Astrocyte of the spinal cord (primary cell): ENCODE measurements around the gene ELMOD1.

Experiments used
- DNase-seq: peaks from one replicate; pipeline ENCODE4 v3.0.0; 2011; ENCODE audit warnings: low read depth, low spot score
- H3K4me3 ChIP-seq: 2 replicates; pipeline ENCODE4 v1.5.1; 2011; ENCODE audit warnings: low read depth, mild to moderate bottlenecking, low read length, moderate library complexity
- in situ Hi-C: cut with HindIII; loops from 2 replicates; pipeline ENCODE4 v1.10.0; 2017; ENCODE audit warnings: low sequenced_read_pairs
- TF ChIP-seq, protein P1 (sequence below): IDR thresholded peaks from 2 replicates; pipeline ENCODE4 v1.5.1; 2012; ENCODE audit warnings: low read depth, mild to moderate bottlenecking, low read length, inconsistent platforms

The ELMOD1 gene

DNA sequence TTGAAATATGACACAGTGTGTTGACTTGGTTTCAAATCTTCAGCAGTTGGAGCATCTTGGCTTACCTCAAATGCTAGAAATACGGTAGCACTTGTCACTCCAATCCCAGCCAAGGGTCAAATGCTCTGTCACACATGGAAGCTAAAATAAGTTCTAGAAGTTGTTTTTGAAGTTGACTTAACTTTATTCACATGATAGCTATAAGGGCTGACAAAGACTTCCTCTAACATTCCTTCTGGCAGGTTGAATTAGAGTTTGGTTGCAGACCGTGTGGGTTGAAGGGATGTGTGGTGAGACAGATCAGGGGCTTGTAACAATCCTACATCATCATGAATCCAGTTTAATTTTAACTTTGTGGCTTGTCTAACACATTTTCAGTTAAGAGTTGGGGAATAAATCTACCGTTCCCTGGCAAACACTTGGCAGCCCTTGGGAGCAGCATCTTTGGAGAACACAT lies 116.3 kb downstream of the ELMOD1 start:
- in situ Hi-C loops, result no loop called here

DNA sequence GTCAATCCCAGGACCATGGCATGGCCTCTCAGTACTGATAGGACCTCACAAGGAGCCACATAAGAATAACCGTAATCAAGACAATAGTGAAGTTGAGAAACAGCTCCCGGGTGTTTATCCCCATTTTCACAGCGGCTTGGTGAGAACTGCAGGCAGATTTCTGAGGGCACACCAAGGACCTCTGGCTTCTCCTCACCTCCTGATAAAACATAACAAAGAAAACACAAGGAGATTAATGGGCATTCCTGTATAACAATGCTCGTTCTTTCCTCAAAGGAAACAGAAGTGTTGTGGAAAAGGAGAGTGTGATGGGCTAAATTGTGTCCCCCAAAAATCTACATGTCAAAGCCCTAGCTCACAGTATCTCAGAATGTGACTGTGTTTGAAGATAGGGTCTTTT lies 116.9 kb downstream of the ELMOD1 start:
- TF ChIP-seq, protein P1, sequence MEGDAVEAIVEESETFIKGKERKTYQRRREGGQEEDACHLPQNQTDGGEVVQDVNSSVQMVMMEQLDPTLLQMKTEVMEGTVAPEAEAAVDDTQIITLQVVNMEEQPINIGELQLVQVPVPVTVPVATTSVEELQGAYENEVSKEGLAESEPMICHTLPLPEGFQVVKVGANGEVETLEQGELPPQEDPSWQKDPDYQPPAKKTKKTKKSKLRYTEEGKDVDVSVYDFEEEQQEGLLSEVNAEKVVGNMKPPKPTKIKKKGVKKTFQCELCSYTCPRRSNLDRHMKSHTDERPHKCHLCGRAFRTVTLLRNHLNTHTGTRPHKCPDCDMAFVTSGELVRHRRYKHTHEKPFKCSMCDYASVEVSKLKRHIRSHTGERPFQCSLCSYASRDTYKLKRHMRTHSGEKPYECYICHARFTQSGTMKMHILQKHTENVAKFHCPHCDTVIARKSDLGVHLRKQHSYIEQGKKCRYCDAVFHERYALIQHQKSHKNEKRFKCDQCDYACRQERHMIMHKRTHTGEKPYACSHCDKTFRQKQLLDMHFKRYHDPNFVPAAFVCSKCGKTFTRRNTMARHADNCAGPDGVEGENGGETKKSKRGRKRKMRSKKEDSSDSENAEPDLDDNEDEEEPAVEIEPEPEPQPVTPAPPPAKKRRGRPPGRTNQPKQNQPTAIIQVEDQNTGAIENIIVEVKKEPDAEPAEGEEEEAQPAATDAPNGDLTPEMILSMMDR, result no peak
- no peak for DNase-seq
- in situ Hi-C loops, result no loop called here
- no peak overlapping the region for H3K4me3 ChIP-seq

More for the DNA sequence above, 116.3 kb downstream of the ELMOD1 start:
- DNase-seq, result no peak
- TF ChIP-seq, protein P1, result no peak
- H3K4me3 ChIP-seq, result no peak overlapping the region

DNA sequence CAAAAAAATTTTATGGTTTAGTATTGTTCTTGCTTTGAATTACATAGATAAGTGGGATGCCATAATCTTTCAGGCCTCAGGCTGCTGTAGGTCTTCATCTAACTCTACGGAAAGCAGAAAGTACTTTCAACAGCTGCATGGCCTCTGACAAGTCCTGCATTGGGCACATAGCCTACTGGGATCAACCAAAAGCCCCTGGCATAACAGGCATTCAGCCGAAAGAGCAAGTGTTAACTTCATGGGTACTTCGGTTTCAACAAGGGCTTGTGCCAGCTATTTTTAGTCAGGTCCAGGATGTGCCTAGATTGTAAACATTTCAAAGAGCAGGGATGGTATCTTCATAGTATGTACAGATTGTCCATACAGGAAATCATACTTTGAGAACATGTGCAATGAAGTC lies 117.8 kb downstream of the ELMOD1 start:
- in situ Hi-C loops, result no loop called here
- TF ChIP-seq, protein P1, result no peak
- no peak overlapping the region for H3K4me3 ChIP-seq
- DNase-seq, result no peak

DNA sequence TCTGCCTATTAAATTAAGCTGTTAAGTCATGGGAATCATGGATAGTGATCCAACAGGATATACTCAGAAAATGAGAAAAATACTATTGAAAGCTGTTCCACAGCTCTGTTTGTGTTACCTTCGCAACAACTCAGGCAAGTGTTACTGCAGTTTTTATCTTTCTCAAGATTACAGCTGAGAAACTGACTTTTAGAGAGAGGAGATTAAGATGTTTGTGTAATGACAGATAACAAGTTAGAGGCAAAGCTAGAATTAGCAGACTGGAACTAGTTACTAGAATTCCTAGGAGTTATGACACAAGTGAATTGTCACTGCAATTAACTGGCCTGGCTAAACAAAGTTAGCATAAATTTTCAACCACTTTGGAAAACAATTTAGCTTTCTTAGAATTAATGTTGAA lies 119.4 kb downstream of the ELMOD1 start:
- in situ Hi-C loops, result no loop called here
- no peak for DNase-seq
- TF ChIP-seq, protein P1, result no peak
- H3K4me3 ChIP-seq, result no peak overlapping the region

DNA sequence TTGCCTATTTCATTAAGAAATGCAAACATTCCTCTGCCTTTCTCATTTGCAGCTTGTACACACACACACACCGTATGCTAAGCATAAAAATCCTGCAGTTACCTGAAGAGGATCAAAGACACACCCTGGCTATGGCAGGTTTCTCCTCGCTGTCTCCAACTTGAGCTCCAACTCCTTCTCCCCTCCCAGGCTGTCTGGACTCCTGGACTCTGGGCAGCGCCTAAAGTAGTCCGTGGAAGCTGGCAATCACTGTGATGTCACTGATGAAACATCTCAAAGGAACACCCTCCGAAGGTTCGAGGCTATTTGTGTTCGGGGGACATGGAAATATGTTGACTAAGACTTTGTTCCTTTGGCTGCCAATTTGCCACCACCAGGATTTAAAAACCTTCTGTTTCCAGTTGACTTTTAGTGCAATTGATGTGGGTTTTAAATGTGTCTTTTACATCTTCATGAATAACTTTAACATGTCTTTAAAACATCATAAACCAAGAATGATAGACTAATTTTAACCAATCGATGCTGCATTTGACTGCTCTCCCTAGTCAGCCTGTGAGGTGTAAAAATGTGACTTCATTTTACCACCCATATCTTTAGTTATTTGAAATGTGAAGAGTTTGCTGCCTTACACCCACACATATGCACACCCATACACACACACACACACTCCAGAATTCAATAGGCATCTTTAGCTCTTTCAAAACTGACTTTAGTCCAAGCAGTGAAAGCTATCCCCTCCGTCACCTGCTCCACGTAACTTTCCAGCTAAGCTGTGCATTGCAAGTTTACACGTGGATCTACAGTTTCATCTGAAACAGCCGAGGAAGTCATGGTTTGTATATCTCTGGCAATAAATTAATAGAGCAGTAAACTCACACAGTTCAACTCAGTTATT lies 121.2 kb downstream of the ELMOD1 start, which contains the start of gene SLN:
Gene SLN (minus strand): TSS at position 196 of the 895 bp plus-strand sequence.
- in situ Hi-C loops, result no loop called here
- H3K4me3 ChIP-seq, result no peak within 1 kb of the TSS
- DNase-seq, result no peak
- TF ChIP-seq, protein P1, result no peak

DNA sequence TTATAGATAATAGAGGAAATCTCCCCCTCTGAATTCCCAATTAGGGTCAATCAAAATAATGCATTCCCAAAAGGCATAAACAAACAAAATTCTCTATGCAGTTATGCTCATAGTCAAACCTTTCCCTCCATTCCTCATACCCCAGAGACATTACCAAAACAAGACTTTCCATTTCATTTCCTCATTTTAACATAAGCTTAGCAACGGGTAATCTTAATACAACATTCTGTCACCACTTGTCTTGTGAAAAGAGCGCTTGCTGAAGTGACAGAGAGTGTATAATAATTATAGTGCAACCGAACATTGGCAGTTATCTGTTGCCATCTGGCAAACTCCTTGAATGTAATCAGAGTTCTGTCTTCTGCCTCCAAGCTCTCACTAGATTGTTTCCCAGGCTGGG lies 122.1 kb downstream of the ELMOD1 start:
- in situ Hi-C loops, result no loop called here
- TF ChIP-seq, protein P1, result no peak
- H3K4me3 ChIP-seq, result no peak overlapping the region
- DNase-seq, result no peak
